Measurements from ENCODE around the gene AMH. TPM values are rescaled to one million over a fixed set of nuclear protein-coding genes. Genes with fewer than 3 reads are reported as not detected.

The AMH gene
- total RNA-seq, 1 donor from 2014 or later = 1.5 TPM

- peak; percentile 30 for DNase-seq
Measured at GRCh38 chr19:2235381-2236063, 13.6 kb upstream of the AMH start.

- no peak for DNase-seq
Measured at GRCh38 chr19:2236064-2236313, 13.1 kb upstream of the AMH start.

GRCh38 chr19:2236314-2237050 is 12.6 kb upstream of the AMH start, which contains the start of the genes PLEKHJ1 and SF3A2:
PLEKHJ1 (minus strand) TSS chr19:2236329; CDS start chr19:2236248, 81 bp downstream.
SF3A2 (plus strand) TSS chr19:2236824; CDS start chr19:2243419, 6,595 bp downstream.
- peak; percentile 98 for DNase-seq

- DNase-seq = no peak
Measured at GRCh38 chr19:2237051-2237868, 11.9 kb upstream of the AMH start.

- no peak for DNase-seq
Measured at GRCh38 chr19:2237869-2238153, 11.3 kb upstream of the AMH start.

GRCh38 chr19:2239173-2239572 is 9.9 kb upstream of the AMH start:
- no peak for DNase-seq

- DNase-seq = peak; percentile 85
Measured at GRCh38 chr19:2239771-2240770, 9.1 kb upstream of the AMH start.

- DNase-seq = no peak
Measured at GRCh38 chr19:2240881-2241760, 8.0 kb upstream of the AMH start.

- no peak for DNase-seq
Measured at GRCh38 chr19:2242092-2242537, 7.0 kb upstream of the AMH start.

- DNase-seq = no peak
Measured at GRCh38 chr19:2242816-2243215, 6.3 kb upstream of the AMH start.

GRCh38 chr19:2243274-2244124 is 5.6 kb upstream of the AMH start:
- DNase-seq = no peak

GRCh38 chr19:2244125-2244411 is 5.1 kb upstream of the AMH start:
- no peak for DNase-seq

- no peak for DNase-seq
Measured at GRCh38 chr19:2244486-2244885, 4.6 kb upstream of the AMH start.

GRCh38 chr19:2245273-2245672 is 3.9 kb upstream of the AMH start:
- no peak for DNase-seq

GRCh38 chr19:2246014-2246620 is 3.0 kb upstream of the AMH start:
- DNase-seq = no peak

- DNase-seq = peak; percentile 50
Measured at GRCh38 chr19:2246801-2247361, 2.2 kb upstream of the AMH start.

- DNase-seq = no peak
Measured at GRCh38 chr19:2247433-2248101, 1.6 kb upstream of the AMH start.

- DNase-seq = no peak
Measured at GRCh38 chr19:2248136-2249009, 750 bp upstream of the AMH start.
